Fibroblast of pulmonary artery (primary cell): ENCODE measurements around the gene PES1.
"Not testable (repeated sequence)": the region's sequence is repeated elsewhere in the genome, so short reads cannot be mapped to it uniquely, and the experiment has no call there.

ENCODE experiments used
- DNase-seq: peaks from one replicate; pipeline ENCODE4 v3.0.0-alpha.2; 2010; ENCODE audit warnings: low read depth
- H3K4me3 ChIP-seq: replicated peaks from 2 replicates; pipeline ENCODE4 v1.5.1; 2011; ENCODE audit warnings: low read depth, mild to moderate bottlenecking, control low read depth, low read length, moderate library complexity
- CTCF ChIP-seq: IDR thresholded peaks from 2 replicates; pipeline ENCODE4 v1.5.1; 2011; ENCODE audit warnings: mild to moderate bottlenecking, control low read depth, low read length, inconsistent platforms; ENCODE audit errors: missing control alignments

PES1 gene

DNA sequence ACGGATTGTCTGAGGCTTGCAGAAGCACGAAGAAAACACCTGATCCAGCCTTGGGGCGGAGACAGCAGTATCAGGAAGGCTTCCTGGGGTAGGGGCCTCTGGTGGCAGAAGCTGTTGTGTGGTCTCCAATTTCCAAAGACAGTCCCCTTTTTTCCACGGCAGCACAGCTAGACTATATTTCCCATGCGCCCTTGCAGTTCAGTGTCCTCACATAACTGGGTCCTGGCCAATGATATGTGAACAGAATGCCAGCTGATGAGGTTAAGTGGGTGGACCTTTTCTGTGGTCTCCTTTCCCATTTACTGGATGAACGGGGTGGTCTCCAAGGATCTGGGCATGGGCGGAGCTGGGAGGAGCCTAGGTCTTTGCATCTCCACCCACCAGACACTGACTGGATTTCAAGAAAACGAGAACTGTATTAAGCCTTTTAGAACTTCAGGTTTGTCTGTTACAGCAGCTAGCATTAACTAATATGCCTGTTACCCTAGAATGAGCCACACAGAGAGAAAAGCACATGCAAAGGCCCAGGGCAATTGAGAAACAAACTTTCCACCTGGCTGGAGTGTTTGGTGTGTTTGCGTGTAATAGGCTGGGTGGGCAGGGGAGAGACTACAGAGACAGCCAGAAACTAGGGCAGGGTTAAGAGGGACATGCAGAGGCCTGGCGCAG is 23.4 kb downstream of the PES1 start:
- no peak for TF ChIP-seq CTCF

DNA sequence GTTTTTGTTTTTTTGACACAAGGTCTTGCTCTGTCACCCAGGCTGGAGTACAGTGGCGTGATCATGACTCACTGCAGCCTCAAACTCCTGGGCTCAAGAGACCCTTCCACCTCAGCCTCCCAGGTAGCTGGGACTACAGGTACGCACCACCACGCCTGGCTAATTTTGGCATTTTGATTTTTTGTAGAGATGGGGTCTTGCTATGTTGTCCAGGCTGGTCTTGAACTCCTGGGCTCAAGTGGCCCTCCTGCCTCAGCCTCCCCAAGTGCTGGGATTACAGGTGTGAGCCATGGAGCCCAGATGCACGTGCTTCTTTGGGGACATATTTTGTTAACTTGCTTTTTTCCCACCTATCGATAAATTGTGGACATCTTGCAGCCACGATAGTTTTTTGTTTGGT is 24.4 kb downstream of the PES1 start:
- DNase-seq, H3K4me3 ChIP-seq: not testable (repeated sequence)

More for the DNA sequence above, 23.4 kb downstream of the PES1 start:
- H3K4me3 ChIP-seq, result no peak overlapping the region
- no peak for DNase-seq

DNA sequence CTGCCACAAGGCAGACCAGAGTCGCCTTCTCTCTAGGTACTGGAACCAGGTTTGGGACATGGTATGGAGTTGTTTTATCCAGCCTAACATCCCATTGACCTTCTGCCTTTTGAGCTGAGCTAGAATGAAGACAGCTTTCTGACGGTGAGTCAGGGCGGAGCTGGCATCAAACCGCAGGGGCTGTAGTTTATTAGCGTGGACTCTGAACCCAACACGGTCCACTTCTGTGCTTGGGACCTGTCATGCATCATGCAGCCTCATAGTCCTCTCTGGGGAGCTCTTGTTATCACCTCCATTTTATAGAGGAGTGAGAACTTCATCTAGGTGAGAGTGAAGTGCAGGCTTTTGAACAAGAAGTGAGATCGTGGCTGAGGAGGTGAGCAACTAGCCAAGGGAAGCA is 25.6 kb downstream of the PES1 start:
- TF ChIP-seq CTCF, result no peak
- no peak overlapping the region for H3K4me3 ChIP-seq

DNA sequence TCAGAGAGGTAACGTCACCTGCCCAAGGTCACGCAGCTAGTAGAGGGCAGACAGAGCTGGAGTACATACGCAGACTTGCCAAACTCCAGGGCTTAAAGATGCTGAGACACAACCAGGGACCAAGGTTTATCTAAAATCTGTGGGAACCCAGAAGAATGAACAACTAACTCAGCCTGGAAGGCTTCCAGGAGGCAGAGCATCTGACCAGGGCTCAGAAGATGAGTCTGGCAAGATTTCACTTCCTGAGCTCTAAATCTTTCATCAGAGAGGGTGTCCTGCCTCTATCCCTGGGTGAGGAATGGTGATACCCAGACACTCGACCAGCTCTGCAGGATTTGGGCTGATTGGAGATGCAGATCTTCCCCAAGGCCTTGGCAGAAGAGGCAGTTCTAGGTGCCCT is 26.4 kb downstream of the PES1 start:
- no peak for DNase-seq
- H3K4me3 ChIP-seq, result no peak overlapping the region
- no peak for TF ChIP-seq CTCF

More for the DNA sequence above, 25.6 kb downstream of the PES1 start:
- DNase-seq, result no peak

GRCh38 chr22:30564761-30565119 is 27.0 kb downstream of the PES1 start:
- no peak for TF ChIP-seq CTCF
- no peak overlapping the region for H3K4me3 ChIP-seq
- DNase-seq, result no peak

GRCh38 chr22:30564045-30564760 is 27.5 kb downstream of the PES1 start:
- no peak for DNase-seq
- TF ChIP-seq CTCF, result no peak
- no peak overlapping the region for H3K4me3 ChIP-seq

DNA sequence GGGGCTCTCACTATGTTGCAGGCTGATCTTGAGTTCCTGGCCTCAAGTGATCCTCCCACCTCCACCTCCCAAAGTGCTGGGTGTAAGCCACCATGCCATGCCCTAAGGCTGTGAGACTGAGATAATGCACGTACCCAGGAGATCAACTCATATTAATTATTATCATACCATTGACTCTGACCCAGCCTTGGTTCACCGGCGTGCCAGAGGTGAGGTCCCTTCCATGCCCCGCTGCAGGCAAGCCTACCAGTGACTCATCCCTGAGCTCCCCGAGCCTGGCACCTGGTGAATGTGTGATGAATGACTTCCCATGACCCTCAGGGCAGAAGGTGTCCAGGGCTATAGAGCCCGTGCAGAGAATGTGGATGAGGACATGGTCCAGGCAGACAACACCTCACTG is 29.3 kb downstream of the PES1 start:
- TF ChIP-seq CTCF, result no peak
- no peak overlapping the region for H3K4me3 ChIP-seq
- no peak for DNase-seq
